NCI-H2107 treated with DMSO at 0.1 percent for 48 hours (cell line): Measurements from ENCODE around the gene TATDN2.
"Not testable (repeated sequence)": the region's sequence is repeated elsewhere in the genome, so short reads cannot be mapped to it uniquely, and the experiment has no call there.

ENCODE experiments used
- DNase-seq: peaks from one replicate; lab custom pipeline; 2025; ENCODE audit not compliant: unreplicated experiment; lab: John Stamatoyannopoulos, UW

Gene TATDN2

GRCh38 chr3:10266936-10267335, 18.7 kb downstream of the TATDN2 start:
- not testable (repeated sequence) for DNase-seq

GRCh38 chr3:10268116-10268515, 19.9 kb downstream of the TATDN2 start:
- DNase-seq = no peak

GRCh38 chr3:10268930-10269329, 20.7 kb downstream of the TATDN2 start:
- DNase-seq = no peak

- DNase-seq = no peak
Observed at GRCh38 chr3:10269443-10269842, 21.2 kb downstream of the TATDN2 start.

- DNase-seq = not testable (repeated sequence)
Observed at GRCh38 chr3:10272476-10272875, 24.2 kb downstream of the TATDN2 start.

- DNase-seq = no peak
Observed at GRCh38 chr3:10272977-10273376, 24.7 kb downstream of the TATDN2 start.

GRCh38 chr3:10273702-10274305, 25.5 kb downstream of the TATDN2 start:
- DNase-seq = no peak

GRCh38 chr3:10274601-10275000, 26.3 kb downstream of the TATDN2 start:
- peak; percentile 38 for DNase-seq

GRCh38 chr3:10277115-10277625, 28.9 kb downstream of the TATDN2 start:
- DNase-seq = no peak

- no peak for DNase-seq
Observed at GRCh38 chr3:10278501-10278900, 30.2 kb downstream of the TATDN2 start.

GRCh38 chr3:10279384-10280176, 31.3 kb downstream of the TATDN2 start:
- DNase-seq = no peak

- no peak for DNase-seq
Observed at GRCh38 chr3:10280177-10280529, 31.9 kb downstream of the TATDN2 start.

GRCh38 chr3:10280571-10280970, 32.3 kb downstream of the TATDN2 start:
- DNase-seq = no peak

- no peak for DNase-seq
Observed at GRCh38 chr3:10281951-10282350, 33.7 kb downstream of the TATDN2 start.

- DNase-seq = peak; percentile 30
Observed at GRCh38 chr3:10283638-10284037, 35.4 kb downstream of the TATDN2 start.

GRCh38 chr3:10284496-10284895, 36.2 kb downstream of the TATDN2 start:
- DNase-seq = no peak

- DNase-seq = no peak
Observed at GRCh38 chr3:10285272-10286132, 37.2 kb downstream of the TATDN2 start.

GRCh38 chr3:10286133-10286524, 37.9 kb downstream of the TATDN2 start:
- no peak for DNase-seq

GRCh38 chr3:10286596-10287295, 38.5 kb downstream of the TATDN2 start:
- DNase-seq = peak; percentile 75

- DNase-seq = no peak
Observed at GRCh38 chr3:10287936-10288574, 39.8 kb downstream of the TATDN2 start.
